HTR-8/SVneo (cell line): ENCODE measurements around the gene RFX1.

Source experiments
- DNase-seq: peaks from one replicate; pipeline ENCODE4 v3.0.0; 2011; ENCODE audit warnings: low spot score, mixed read lengths; ENCODE audit not compliant: insufficient read length
- FAIRE-seq: peaks from 2 replicates; lab custom pipeline; 2011; peaks lifted over from hg19 to GRCh38; lab: Jason Lieb, UNC

The RFX1 gene

DNA sequence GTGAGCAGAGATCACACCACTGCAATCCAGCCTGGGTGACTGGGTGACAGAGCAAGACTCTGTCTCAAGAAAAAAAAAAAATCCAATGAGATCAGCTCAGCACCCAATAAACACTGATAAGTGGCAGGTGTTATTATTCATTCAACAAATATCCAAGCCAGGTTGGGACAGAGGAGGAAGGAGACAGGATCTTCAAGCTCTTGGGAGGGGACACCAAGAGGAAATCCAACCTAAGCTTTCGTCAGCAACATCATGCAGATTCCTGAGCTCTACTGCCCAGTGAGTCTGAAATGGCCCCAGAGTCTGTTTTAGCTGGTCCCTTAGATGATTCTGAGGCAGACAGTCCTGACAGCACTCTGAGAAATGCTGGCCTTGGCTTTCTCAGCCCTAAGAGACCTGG, 7.7 kb downstream of the RFX1 start:
- DNase-seq (no peak), FAIRE-seq (no peak)

GRCh38 chr19:13997631-13997962, 8.5 kb downstream of the RFX1 start:
- DNase-seq (no peak), FAIRE-seq (no peak)

GRCh38 chr19:13996928-13997630, 9.0 kb downstream of the RFX1 start:
- FAIRE-seq (no peak), DNase-seq (no peak)

GRCh38 chr19:13995878-13996765, 10.0 kb downstream of the RFX1 start:
- FAIRE-seq (no peak), DNase-seq (no peak)

- FAIRE-seq (no peak), DNase-seq (no peak)
Measured at GRCh38 chr19:13995017-13995728, 10.9 kb downstream of the RFX1 start.

DNA sequence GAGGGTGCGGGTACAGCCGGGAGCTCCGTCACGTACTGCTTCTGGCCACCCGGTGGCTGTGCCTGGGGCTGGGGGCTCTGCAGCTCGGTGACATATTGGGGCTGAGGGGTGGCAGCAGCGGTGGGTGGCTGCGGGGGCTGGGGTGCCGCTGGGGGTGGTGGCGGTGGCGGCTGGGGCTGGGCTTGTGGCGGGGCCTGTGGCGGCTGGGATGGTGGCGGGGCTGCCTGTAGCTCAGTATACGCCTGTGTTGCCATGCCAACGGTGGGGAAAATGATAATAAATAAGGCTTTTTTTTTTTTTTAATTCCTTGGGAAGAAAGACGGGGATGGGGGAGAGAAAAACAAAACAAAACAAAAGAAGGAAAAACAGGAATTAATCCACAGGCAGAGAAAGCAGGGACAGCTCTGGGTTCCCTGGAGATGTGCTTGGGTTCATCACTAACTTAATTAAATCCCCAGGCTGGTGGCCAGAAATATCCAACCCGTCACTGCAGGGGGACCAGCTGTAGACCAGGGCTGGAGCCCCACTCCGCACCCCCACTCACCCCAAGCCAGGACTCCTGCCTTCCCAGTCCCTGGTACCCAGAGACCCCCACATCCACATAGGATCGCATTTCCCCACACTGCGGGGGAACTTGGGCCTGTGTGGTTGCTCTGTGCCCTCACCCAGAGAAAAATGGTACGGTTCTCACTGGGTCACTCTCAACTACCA, 12.4 kb downstream of the RFX1 start:
- no peak for FAIRE-seq
- DNase-seq: no peak

GRCh38 chr19:13992025-13992424, 14.1 kb downstream of the RFX1 start:
- DNase-seq (no peak), FAIRE-seq (no peak)

- no peak for DNase-seq
- no peak for FAIRE-seq
Measured at GRCh38 chr19:13990085-13990484, 16.0 kb downstream of the RFX1 start.

DNA sequence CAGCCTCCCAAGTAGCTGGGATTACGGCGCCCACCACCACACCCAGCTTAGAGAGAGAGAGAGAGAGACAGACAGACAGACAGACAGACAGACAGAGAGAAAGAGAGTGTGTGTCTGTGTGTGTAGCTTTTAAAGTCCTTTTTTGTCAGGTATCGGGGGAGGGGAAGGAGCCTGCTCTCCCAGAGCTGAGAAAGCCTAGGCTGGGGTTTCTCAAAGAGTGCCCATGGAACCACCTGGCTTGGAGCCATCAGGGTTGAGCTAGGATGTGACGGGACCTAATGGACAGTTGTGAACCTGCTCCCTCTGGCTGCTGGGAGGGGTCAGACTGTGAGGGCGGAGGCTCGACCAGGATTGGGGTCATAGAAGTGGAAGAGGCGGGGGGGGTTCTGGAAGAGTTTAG, 16.6 kb downstream of the RFX1 start:
- no peak for DNase-seq
- FAIRE-seq: no peak

DNA sequence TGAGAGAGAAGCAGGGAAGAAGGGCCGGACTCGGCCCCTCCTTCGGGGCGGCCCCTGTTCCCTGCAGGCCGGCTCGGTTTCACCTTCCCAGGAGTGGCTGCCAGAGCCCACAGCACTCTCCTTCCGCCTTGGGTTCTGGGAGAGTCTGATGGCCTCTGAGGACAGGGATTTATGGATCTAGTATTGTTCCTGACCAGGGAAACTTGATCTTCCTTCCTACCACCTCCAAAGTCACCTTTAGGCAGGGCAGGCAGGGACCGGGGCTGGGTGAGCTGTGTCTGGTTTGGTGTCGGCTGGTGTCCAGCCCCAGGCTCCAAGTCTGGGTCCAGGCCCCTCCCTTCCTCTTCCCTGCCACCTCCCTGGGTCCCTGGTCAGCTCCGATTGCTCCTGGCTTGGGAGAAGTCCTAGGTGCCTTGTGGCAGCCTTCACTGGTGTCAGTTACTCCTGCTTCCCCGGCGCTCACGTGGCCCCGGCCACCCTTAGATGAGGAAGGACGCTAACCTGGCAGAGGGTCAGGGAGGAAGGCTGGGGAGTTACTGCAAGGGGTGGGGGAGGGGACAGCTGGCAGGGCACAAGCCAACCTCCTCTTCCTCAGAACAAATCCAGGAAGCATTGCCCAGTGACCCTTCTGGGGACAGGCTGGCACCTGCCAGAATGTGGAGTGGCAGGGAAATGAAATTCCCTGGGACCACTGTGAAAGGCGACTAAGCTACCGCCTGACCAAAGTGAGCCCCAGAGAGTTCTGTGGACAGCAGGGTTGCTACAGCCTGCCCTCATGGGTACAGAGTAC, 18.8 kb downstream of the RFX1 start:
- peak; percentile 23 for FAIRE-seq

GRCh38 chr19:13986348-13986904, 19.7 kb downstream of the RFX1 start:
- DNase-seq: peak; percentile 95
- peak; percentile 79 for FAIRE-seq

More for the DNA sequence above, 18.8 kb downstream of the RFX1 start:
- DNase-seq: no peak

DNA sequence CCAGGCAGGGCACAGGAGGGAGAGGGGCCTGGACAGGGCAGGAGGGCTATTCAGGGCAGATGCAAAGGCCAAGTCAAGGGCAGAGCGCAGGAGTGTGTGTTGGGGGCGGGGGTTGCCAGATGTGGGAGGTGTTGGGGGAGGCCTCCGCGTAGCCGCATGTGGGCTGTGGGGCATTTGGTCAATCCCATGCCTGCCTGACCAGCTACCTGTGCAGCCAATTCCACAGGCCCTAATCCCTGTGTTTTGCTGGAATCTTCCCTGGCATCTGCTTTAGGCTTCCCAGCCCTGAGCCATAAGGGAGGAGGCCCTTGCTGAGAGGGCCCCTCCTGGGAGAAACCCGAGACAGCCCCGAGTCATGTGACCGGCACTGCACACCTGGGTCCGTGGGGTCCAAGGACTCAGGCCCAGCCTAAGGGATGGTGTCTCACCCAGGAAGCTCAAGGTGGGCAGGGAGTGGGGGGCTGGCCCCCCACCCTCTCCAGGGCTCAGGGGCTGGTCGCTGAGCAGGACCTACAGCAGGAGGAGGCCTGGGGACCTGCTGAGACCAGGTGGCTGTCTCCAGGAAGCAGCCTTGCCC, 20.3 kb downstream of the RFX1 start:
- DNase-seq: no peak
- FAIRE-seq: peak; percentile 36

DNA sequence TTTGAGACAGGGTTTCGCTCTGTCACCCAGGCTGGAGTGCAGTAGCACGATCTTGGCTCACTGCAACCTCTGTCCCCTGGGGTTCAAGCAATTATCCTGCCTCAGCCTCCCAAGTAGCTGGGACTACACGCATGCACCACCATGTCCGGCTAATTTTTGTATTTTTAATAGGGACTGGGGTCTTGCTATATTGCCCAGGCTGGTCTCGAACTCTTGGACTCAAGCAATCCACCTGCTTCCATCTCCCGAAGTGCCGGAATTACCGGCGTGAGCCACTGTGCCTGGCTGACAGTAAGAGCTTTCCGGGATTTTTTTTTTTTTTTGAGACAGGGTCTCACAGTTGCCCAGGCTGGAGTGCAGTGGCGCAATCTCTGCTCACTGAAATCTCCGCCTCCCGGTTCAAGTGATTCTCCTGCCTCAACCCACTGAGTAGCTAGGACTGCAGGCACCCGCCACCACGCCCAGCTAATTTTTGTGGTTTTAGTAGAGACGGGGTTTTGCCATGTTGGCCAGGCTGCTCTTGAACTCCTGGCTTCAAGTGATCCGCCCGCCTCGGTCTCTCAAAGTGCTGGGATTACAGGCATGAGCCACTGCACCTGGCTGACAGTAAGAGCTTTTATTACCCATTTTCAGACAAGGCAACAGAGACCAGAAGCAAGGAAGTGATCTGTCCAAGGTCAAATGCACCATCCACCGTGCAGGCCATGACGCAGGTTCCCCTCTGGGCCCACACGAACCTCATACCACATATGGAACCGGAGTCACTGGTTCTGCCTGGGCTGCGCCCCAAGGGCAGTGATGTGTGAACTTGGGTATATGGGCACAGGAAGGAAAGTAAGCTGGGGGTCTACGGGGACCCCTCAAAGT, 21.0 kb downstream of the RFX1 start:
- no peak for DNase-seq
- no peak for FAIRE-seq

DNA sequence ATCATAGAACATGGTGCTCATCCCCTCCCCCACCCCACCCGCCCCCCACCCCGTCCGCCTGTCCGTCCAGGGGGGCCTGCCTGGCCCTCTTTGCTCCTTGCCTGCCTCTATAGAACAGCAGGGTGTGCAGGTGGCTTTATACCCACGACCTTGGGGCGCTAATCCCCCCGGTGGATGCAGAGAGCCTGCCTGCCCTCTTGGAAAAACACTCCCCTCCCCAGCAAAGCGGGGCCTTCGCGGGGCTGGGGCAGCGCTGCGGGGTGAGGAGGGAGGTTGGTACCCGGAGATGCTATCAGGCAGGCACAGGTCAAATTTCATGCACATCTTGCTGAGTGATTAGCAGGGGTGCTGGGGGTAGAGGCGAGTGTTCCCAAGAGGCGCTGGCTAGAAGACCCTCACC, 21.9 kb downstream of the RFX1 start:
- no peak for FAIRE-seq
- DNase-seq: no peak

DNA sequence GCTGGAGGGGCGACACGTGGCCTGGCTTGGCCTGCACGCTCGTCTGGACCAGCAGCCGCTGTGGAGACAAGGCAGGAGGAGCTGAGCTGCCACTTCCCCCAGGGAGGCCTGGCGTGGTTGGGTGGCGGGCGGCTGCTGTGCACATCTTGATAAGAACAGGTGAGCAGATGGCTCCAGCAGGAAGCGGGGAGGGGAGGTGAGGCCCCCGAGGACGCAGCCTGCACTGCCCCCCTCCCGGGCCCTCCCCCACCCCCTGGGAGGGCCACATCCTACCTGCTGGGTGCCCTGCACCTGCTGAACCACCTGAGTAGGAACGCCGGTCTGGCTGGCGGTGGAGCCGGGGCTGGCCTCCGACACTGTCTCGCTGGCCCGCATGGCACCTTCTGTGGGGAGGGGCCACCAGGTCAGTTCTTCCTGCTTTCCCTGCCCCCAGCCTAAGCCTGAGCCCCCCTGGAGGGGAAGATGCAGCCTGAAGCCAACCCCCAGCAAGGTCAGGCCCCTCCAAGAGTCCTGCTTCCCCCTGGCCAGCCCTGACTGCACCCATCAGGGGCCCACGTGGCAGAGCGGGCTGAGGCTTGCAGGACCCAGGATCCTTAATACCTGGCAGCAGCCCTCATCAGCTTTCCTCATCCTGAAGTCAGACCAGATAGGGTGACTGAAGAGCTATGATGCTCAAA, 22.8 kb downstream of the RFX1 start:
- no peak for DNase-seq

GRCh38 chr19:13982773-13983172, 23.3 kb downstream of the RFX1 start:
- DNase-seq (no peak), FAIRE-seq (no peak)

More for the DNA sequence above, 22.8 kb downstream of the RFX1 start:
- no peak for FAIRE-seq

GRCh38 chr19:13981988-13982501, 24.1 kb downstream of the RFX1 start:
- FAIRE-seq (no peak), DNase-seq (no peak)
